Karpas-422 (cell line): ENCODE results near the gene EVL. TPM values are rescaled to one million over a fixed set of nuclear protein-coding genes. Genes with fewer than 3 reads are reported as not detected.

ENCODE experiments used
- DNase-seq: peaks from one replicate; pipeline ENCODE4 v3.0.0-alpha.2; 2015
- H2AFZ ChIP-seq: fragments of 200-600 bp; sonication (generic); 2 replicates; pipeline ENCODE4 v1.6.1; 2014; ENCODE audit warnings: antibody characterized with exemption, low read length, mixed read lengths
- H3K27ac ChIP-seq: fragments of 200-600 bp; sonication (generic); 2 replicates; pipeline ENCODE4 v1.5.1; 2014; ENCODE audit warnings: mild to moderate bottlenecking, low read length, moderate library complexity
- H3K27me3 ChIP-seq: fragments of 200-600 bp; sonication (generic); 2 replicates; pipeline ENCODE4 v1.6.1; 2014; ENCODE audit warnings: low read length, mixed read lengths
- H3K36me3 ChIP-seq: fragments of 200-600 bp; sonication (generic); 2 replicates; pipeline ENCODE4 v1.6.1; 2014; ENCODE audit warnings: low read length, mixed read lengths; ENCODE audit not compliant: insufficient read depth
- H3K4me1 ChIP-seq: fragments of 200-600 bp; sonication (generic); 2 replicates; pipeline ENCODE4 v1.6.1; 2014; ENCODE audit warnings: mild to moderate bottlenecking, low read length, mixed read lengths
- H3K4me2 ChIP-seq: fragments of 200-600 bp; sonication (generic); 2 replicates; pipeline ENCODE4 v1.6.1; 2014; ENCODE audit warnings: low read length, low read depth, mild to moderate bottlenecking; ENCODE audit not compliant: poor library complexity, severe bottlenecking
- H3K4me3 ChIP-seq: fragments of 200-600 bp; sonication (generic); 2 replicates; pipeline ENCODE4 v1.5.1; 2014; ENCODE audit warnings: mild to moderate bottlenecking, antibody characterized with exemption, low read length, mixed read lengths
- H3K79me2 ChIP-seq: fragments of 200-600 bp; sonication (generic); 2 replicates; pipeline ENCODE4 v1.6.1; 2014; ENCODE audit warnings: mild to moderate bottlenecking, low read length, mixed read lengths
- H3K9ac ChIP-seq: fragments of 200-600 bp; sonication (generic); 2 replicates; pipeline ENCODE4 v1.6.0; 2014; ENCODE audit warnings: low read length
- H3K9me2 ChIP-seq: fragments of 200-600 bp; sonication (generic), shearing (Covaris generic); replicated peaks from 2 replicates; pipeline ENCODE4 v1.6.0; 2014; ENCODE audit warnings: mild to moderate bottlenecking, low read length, moderate library complexity; ENCODE audit not compliant: insufficient read depth
- H3K9me3 ChIP-seq: fragments of 300-700, 200-600 bp; sonication (generic); 2 replicates; pipeline ENCODE4 v1.6.1; 2014; ENCODE audit warnings: low read length, mixed read lengths
- H4K20me1 ChIP-seq: fragments of 200-600 bp; sonication (generic); 2 replicates; pipeline ENCODE4 v1.6.1; 2014; ENCODE audit warnings: mild to moderate bottlenecking, antibody characterized with exemption, low read length, low read depth; ENCODE audit not compliant: insufficient read depth
- small RNA-seq: library from RNA; depleted of rRNA; stranded (forward); fragments of <200 nt; gene quantifications from one replicate; pipeline ENCODE3, GENCODE V24; 2014
- total RNA-seq: library from RNA; depleted of rRNA; stranded (reverse); fragments of >200 nt; shearing (Covaris generic); gene quantifications from 2 replicates; pipeline ENCODE4 v1.2.3, GENCODE V29; 2014; ENCODE audit warnings: low replicate concordance; rRNA removed

The EVL gene
- total RNA-seq, 1 experiment from 2014 or later: 3.5 TPM

DNA sequence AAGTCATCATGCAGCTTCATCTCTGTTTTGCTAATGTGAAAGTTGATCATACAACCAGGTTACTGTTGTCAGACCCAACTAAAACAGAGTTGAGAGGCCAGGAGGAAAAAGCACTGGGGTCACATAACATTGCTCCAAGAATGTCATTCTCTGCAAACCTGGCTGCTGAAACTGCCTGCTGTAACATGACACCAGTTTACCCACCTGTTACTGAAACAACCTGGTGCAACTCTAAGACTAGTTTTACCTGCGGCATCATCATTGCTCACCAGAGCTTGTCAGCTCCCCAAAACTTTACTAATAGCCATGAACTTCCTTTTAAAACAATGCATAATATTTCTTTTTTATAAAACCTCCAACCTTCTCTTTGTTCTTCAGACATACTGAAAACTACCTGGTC, 124.9 kb downstream of the EVL start:
- Histone ChIP-seq H3K4me3 (no peak overlapping the region), H3K9me3 (no peaks in the 10 kb centered on the region), H3K36me3 (no peaks in the 10 kb centered on the region), H3K4me2 (no peak overlapping the region), H2AFZ (no peak overlapping the region), H3K4me1 (peaks cover 17% of the 10 kb centered on the region), H3K9ac (no peak overlapping the region), H4K20me1 (no peaks in the 10 kb centered on the region), H3K27ac (no peak overlapping the region), H3K79me2 (no peaks in the 10 kb centered on the region), H3K9me2 (no peaks in the 10 kb centered on the region), H3K27me3 (no peaks in the 10 kb centered on the region)
- no peak for DNase-seq

DNA sequence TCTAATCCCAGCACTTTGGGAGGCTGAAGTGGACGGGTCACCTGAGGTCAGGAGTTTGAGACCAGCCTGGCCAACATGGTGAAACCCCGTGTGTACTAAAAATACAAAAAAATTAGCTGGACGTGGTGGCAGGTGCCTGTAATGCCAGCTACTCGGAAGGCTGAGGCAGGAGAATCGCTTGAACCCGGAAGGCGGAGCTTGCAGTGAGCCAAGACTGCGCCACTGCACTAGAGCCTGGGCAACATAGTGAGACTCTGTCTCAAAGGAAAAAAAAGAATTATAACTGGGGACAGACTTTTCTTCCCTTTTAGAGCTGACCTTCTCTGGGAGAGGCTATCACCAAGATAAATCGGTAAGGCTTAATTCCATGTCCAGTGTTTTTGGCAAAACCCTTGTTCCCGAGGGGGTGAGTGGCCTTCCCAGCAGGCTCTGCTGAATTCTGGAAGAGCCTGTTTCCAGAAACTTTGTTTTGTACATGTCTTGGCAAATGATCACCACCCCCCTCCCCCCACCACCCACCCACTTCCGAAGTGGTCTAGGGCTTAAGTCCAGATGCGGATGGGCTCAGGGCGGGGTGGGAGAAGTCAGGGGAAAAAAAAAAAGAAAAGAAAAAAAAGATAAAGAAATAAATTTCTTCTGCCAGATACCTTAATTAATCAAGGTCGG, 126.5 kb downstream of the EVL start:
- Histone ChIP-seq H3K4me3 (peak overlapping the region; percentile 64; the same call in 1 of the 2 replicates), H3K27me3 (no peaks in the 10 kb centered on the region), H2AFZ (no peak overlapping the region), H3K4me1 (peaks cover 17% of the 10 kb centered on the region), H4K20me1 (no peaks in the 10 kb centered on the region), H3K27ac (no peak overlapping the region), H3K9me2 (no peaks in the 10 kb centered on the region), H3K9ac (peak overlapping the region; percentile 71), H3K4me2 (peak overlapping the region; percentile 73), H3K79me2 (no peaks in the 10 kb centered on the region), H3K36me3 (no peaks in the 10 kb centered on the region), H3K9me3 (no peaks in the 10 kb centered on the region)
- no peak for DNase-seq

DNA sequence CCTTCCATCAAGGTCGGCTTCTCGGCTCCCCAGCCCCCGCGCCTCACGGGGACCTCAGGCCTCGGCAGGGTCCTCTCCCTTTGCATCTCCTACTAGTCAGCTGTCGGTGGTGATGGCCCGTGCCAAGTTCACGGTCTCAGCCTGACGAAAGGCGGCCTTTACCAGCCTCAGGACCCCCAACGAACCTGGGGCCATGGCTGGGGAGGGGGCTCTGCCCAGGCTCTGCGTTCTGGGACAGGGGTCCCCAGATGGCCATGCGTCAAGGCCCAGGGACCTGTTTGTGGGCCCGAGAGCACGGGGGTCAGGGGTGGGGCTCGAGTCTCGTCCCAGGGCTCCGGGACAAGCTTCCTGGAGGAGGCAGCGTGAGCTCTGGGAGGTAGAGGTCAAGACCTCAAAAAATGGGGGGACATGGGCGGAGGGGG, 127.0 kb downstream of the EVL start:
- H3K9ac ChIP-seq: peak overlapping the region; percentile 71
- no peak overlapping the region for H3K27ac ChIP-seq
- H3K9me2 ChIP-seq: no peaks in the 10 kb centered on the region
- peak overlapping the region; percentile 32; the same call in 1 of the 2 replicates for H2AFZ ChIP-seq
- peak overlapping the region; percentile 64; the same call in 1 of the 2 replicates for H3K4me3 ChIP-seq
- no peaks in the 10 kb centered on the region for H3K79me2 ChIP-seq
- H3K9me3 ChIP-seq: no peaks in the 10 kb centered on the region
- no peak for DNase-seq
- H4K20me1 ChIP-seq: no peaks in the 10 kb centered on the region
- peaks cover 17% of the 10 kb centered on the region for H3K4me1 ChIP-seq
- no peaks in the 10 kb centered on the region for H3K36me3 ChIP-seq
- peak overlapping the region; percentile 73 for H3K4me2 ChIP-seq
- H3K27me3 ChIP-seq: no peaks in the 10 kb centered on the region

DNA sequence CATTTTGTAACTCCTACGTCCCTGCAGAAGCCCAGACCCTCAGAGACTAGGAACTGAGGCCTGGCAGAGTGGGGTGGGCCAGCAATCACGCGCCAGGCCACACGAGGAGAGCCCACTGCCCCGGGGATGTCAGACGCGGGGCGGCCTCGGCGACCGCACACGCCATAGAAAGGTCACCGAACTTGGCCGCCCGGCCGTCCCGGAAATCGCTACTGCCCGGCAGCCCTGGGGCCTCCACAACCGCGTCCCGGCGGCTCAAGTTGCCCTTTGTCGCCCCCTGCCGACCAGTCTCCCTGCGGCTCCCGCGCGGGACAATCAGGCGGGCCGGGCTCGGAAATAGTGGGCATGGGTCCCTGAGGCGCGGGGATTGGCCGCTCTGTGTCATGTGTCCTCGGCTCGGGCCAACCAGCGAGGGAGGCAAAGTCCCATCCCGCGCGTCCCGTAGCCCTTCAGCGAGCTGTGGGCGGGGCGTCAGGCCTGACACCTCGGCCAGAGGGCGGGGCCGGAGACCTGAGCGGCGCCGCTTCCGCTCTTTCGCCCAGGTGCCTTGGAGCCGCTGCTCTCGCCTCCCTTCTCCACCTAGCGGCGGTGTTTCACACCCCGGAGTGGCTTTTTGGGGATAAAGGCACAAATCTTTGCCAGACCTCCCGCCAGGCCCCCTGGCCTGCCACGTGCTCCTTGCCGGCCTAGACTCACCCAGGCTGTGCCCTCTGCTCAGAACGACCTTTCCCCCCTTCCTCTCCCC, 127.6 kb downstream of the EVL start:
- Histone ChIP-seq H3K4me3 (peak overlapping the region; percentile 64; the same call in 1 of the 2 replicates), H3K27me3 (no peaks in the 10 kb centered on the region), H3K4me1 (peaks cover 17% of the 10 kb centered on the region), H2AFZ (peak overlapping the region; percentile 78), H4K20me1 (no peaks in the 10 kb centered on the region), H3K9me2 (no peaks in the 10 kb centered on the region), H3K36me3 (no peaks in the 10 kb centered on the region), H3K79me2 (no peaks in the 10 kb centered on the region), H3K9me3 (no peaks in the 10 kb centered on the region), H3K4me2 (peak overlapping the region; percentile 75), H3K27ac (peak overlapping the region; percentile 58), H3K9ac (peak overlapping the region; percentile 77)
- peak; percentile 100 for DNase-seq

Small RNA genes within 50 kb of the gene (small RNA-seq; reads per million reads assigned to genes)
- gene MIR151B (1.5 reads per million, percentile 43 among the genes with 10 or more reads in this experiment), gene MIR342 (0.20 reads per million)

Other genes with a start within 250 kb of the EVL start
- 0.43 TPM in 1 of 2 replicates, not detected in the other for gene DEGS2, start 94.2 kb downstream of the EVL start, total RNA-seq
- 95.9 and 115 TPM in 2 replicates for gene YY1, start 173.7 kb downstream of the EVL start, total RNA-seq
- gene SLC25A29, start 241.0 kb downstream of the EVL start, total RNA-seq: 29.4 and 83.8 TPM in 2 replicates